T-cell (primary cell): ENCODE results near the gene IQCH. TPM values are rescaled to one million over a fixed set of nuclear protein-coding genes. Genes with fewer than 3 reads are reported as not detected.
"Not testable (repeated sequence)": the region's sequence is repeated elsewhere in the genome, so short reads cannot be mapped to it uniquely, and the experiment has no call there.

Experiments
- ATAC-seq, 4 experiments: fragments of 200-7000 bp in 3 of 4; fragments of 150-1000 bp in 1 of 4; cut with Tn5 transposase; replicated peaks in 1 of 4; 1 replicate in 3 of 4; 2 replicates in 1 of 4; pipeline ENCODE4 v1.10.0; 2021; ENCODE audit warnings: moderate library complexity in 3 of 4, mild to moderate bottlenecking in 2 of 4, moderate number of reproducible peaks in 1 of 4
- CTCF ChIA-PET, 2 donors: fragments of 300-600 bp; sonication (Branson Sonifier 250); formaldehyde crosslinking; loops; one replicate each; lab custom pipeline; 2022; ENCODE audit warnings: antibody characterized with exemption in 2 of 2; lab: Charles Lee
- POLR2A ChIA-PET, 2 donors: fragments of 300-600 bp; sonication (Branson Sonifier 250); formaldehyde crosslinking; loops; one replicate each; lab custom pipeline; 2022; ENCODE audit warnings: antibody characterized with exemption in 2 of 2; lab: Charles Lee
- DNase-seq, 35 experiments: peaks; one replicate each; pipeline versions ENCODE4 v3.0.0 to v3.0.0-alpha.2; 2013 to 2023
- H3K27ac ChIP-seq: one replicate; pipeline ENCODE4 v1.5.1; 2013; ENCODE audit warnings: low read length
- H3K27me3 ChIP-seq, 2 experiments: replicated peaks in 1 of 2; 1 replicate in 1 of 2; 2 replicates in 1 of 2; pipeline versions ENCODE4 v1.6.1 to v1.7.0; 2013; ENCODE audit warnings: low read length in 1 of 2, mixed read lengths in 1 of 2; ENCODE audit not compliant: control insufficient read depth in 2 of 2, insufficient read depth in 2 of 2; ENCODE audit errors: extremely low read depth in 1 of 2
- H3K36me3 ChIP-seq, 2 donors: 1 replicate in 1 of 2; 2 replicates in 1 of 2; pipeline versions ENCODE4 v1.6.1 to v1.7.0; 2013; ENCODE audit warnings: low read length in 1 of 2; ENCODE audit not compliant: control insufficient read depth in 2 of 2, insufficient read depth in 1 of 2; ENCODE audit errors: extremely low read depth in 1 of 2
- H3K4me1 ChIP-seq, 2 experiments: 1 replicate in 1 of 2; 2 replicates in 1 of 2; pipeline versions ENCODE4 v1.6.1 to v1.7.0; 2013; ENCODE audit warnings: low read length in 2 of 2, mixed read lengths in 1 of 2; ENCODE audit not compliant: insufficient read depth in 2 of 2, control insufficient read depth in 1 of 2; ENCODE audit errors: extremely low read depth in 1 of 2
- H3K4me3 ChIP-seq, 2 donors: 1 replicate in 1 of 2; 2 replicates in 1 of 2; pipeline versions ENCODE4 v1.5.1 to v1.7.0; 2013; ENCODE audit warnings: mild to moderate bottlenecking in 2 of 2, low read length in 1 of 2, moderate library complexity in 1 of 2; ENCODE audit not compliant: control insufficient read depth in 1 of 2; ENCODE audit errors: extremely low read depth in 1 of 2
- H3K9me3 ChIP-seq: 2 replicates; pipeline ENCODE4 v1.7.0; 2013
- H3K27ac Mint-ChIP-seq, 2 donors: one replicate each; pipeline ENCODE4 v1.8.0; 2020 to 2021; ENCODE audit warnings: mild to moderate bottlenecking in 2 of 2, mixed read lengths in 2 of 2
- H3K27me3 Mint-ChIP-seq, 2 donors: one replicate each; pipeline ENCODE4 v1.8.0; 2021 to 2022; ENCODE audit warnings: mixed read lengths in 2 of 2
- H3K36me3 Mint-ChIP-seq: one replicate; pipeline ENCODE4 v1.8.0; 2021; ENCODE audit warnings: mixed read lengths
- H3K4me1 Mint-ChIP-seq, 3 donors: one replicate each; pipeline ENCODE4 v1.8.0; 2020 to 2022; ENCODE audit warnings: mixed read lengths in 3 of 3, mild to moderate bottlenecking in 1 of 3
- H3K4me3 Mint-ChIP-seq, 3 donors: one replicate each; pipeline ENCODE4 v1.8.0; 2020 to 2022; ENCODE audit warnings: mild to moderate bottlenecking in 3 of 3, mixed read lengths in 3 of 3, moderate library complexity in 3 of 3
- H3K9me3 Mint-ChIP-seq, 3 donors: one replicate each; pipeline ENCODE4 v1.8.0; 2020 to 2022; ENCODE audit warnings: mixed read lengths in 3 of 3
- WGBS: methylation state at CpG from one replicate; pipeline ENCODE4 v1.1.5; 2013; ENCODE audit warnings: missing lambda C conversion rate; ENCODE audit not compliant: insufficient coverage; 5-methylcytosine and 5-hydroxymethylcytosine counted together
- total RNA-seq, 35 experiments: library from RNA in 6 of 35; stranded (reverse) in 6 of 35; fragments of 120-200 nt in 1 of 35; gene quantifications; one replicate each; pipeline versions ENCODE4 v1.2.1 to v1.2.4 and lab custom pipeline; 2013 to 2026

The IQCH gene
- total RNA-seq, 5 donors from 2014 or later (not counting 1 experiment from before 2014, with no cell fraction given), result 0.43 to 2.6 (median 1.3) TPM

- H3K36me3 ChIP-seq, result no peaks in the 10 kb centered on the region
- H3K27ac ChIP-seq, result no peak overlapping the region
- Mint-ChIP-seq H3K36me3 (no peaks in the 10 kb centered on the region), H3K27me3 (no peaks in the 10 kb centered on the region), H3K4me1 (no peaks in the 10 kb centered on the region), H3K9me3 (peaks cover 0 to 5% (median 2%) of the 10 kb centered on the region in 3 donors), H3K27ac (no peak overlapping the region), H3K4me3 (no peak overlapping the region)
- H3K9me3 ChIP-seq, result no peaks in the 10 kb centered on the region
- H3K4me1 ChIP-seq, result no peaks in the 10 kb centered on the region
- DNase-seq, result no peak
- H3K4me3 ChIP-seq, result no peak overlapping the region
- ChIA-PET CTCF (interaction anchor here (0.5 to 1.3 kb wide), 4 partner anchors 18 to 313 kb away, joined by 3 to 6 read pairs (median 4); no protein-coding TSS in a partner anchor), POLR2A (no interaction called here)
- ATAC-seq, result no peak
- WGBS, result no CpG with 5 or more reads among the region's 1 CpG
- H3K27me3 ChIP-seq, result no peaks in the 10 kb centered on the region
Observed at GRCh38 chr15:67281714-67282113, 27.1 kb downstream of the IQCH start.

- H3K27ac ChIP-seq, POLR2A ChIA-PET, H3K36me3 ChIP-seq, H3K9me3 Mint-ChIP-seq, H3K27ac Mint-ChIP-seq, CTCF ChIA-PET, H3K4me1 Mint-ChIP-seq, ATAC-seq, H3K4me3 ChIP-seq, H3K27me3 Mint-ChIP-seq, H3K36me3 Mint-ChIP-seq, H3K27me3 ChIP-seq, H3K4me1 ChIP-seq, H3K9me3 ChIP-seq, DNase-seq, H3K4me3 Mint-ChIP-seq: not testable (repeated sequence)
Observed at GRCh38 chr15:67285625-67286024, 31.0 kb downstream of the IQCH start.

- H3K27ac Mint-ChIP-seq, H3K4me3 Mint-ChIP-seq, H3K27me3 Mint-ChIP-seq, H3K4me1 Mint-ChIP-seq, H3K36me3 ChIP-seq, H3K36me3 Mint-ChIP-seq, H3K9me3 Mint-ChIP-seq, H3K4me3 ChIP-seq, ATAC-seq, H3K4me1 ChIP-seq, H3K27ac ChIP-seq, H3K27me3 ChIP-seq, DNase-seq, CTCF ChIA-PET, POLR2A ChIA-PET, H3K9me3 ChIP-seq: not testable (repeated sequence)
- 87% methylated on average over 3 of the region's 6 CpGs for WGBS
Observed at GRCh38 chr15:67286400-67286799, 31.8 kb downstream of the IQCH start.

GRCh38 chr15:67290319-67290718, 35.7 kb downstream of the IQCH start:
- WGBS, result no CpG with 5 or more reads among the region's 1 CpG
- no peak overlapping the region for H3K27ac Mint-ChIP-seq
- ChIA-PET POLR2A (no interaction called here), CTCF (no interaction called here)
- H3K27me3 Mint-ChIP-seq, result no peaks in the 10 kb centered on the region
- H3K4me1 Mint-ChIP-seq, result no peaks in the 10 kb centered on the region
- Histone ChIP-seq H3K36me3 (no peaks in the 10 kb centered on the region), H3K9me3 (no peaks in the 10 kb centered on the region), H3K4me3 (no peak overlapping the region), H3K4me1 (no peaks in the 10 kb centered on the region), H3K27me3 (no peaks in the 10 kb centered on the region), H3K27ac (no peak overlapping the region)
- peaks cover 0 to 3% (median 2%) of the 10 kb centered on the region in 3 donors for H3K9me3 Mint-ChIP-seq
- no peaks in the 10 kb centered on the region for H3K36me3 Mint-ChIP-seq
- H3K4me3 Mint-ChIP-seq, result no peak overlapping the region
- DNase-seq, result no peak
- ATAC-seq, result no peak

- POLR2A ChIA-PET, result no interaction called here
- 96% methylated on average over 5 of the region's 5 CpGs for WGBS
- no peak overlapping the region for H3K27ac Mint-ChIP-seq
Observed at GRCh38 chr15:67296188-67296587, 41.6 kb downstream of the IQCH start.

GRCh38 chr15:67296684-67297083, 42.1 kb downstream of the IQCH start:
- WGBS, result no CpG with 5 or more reads among the region's 1 CpG
- Histone ChIP-seq H3K36me3 (no peaks in the 10 kb centered on the region), H3K27ac (no peak overlapping the region), H3K4me1 (no peaks in the 10 kb centered on the region), H3K27me3 (no peaks in the 10 kb centered on the region), H3K9me3 (no peaks in the 10 kb centered on the region), H3K4me3 (no peak overlapping the region)
- H3K4me1 Mint-ChIP-seq, result no peaks in the 10 kb centered on the region
- CTCF ChIA-PET, result no interaction called here
- H3K27ac Mint-ChIP-seq, result no peak overlapping the region
- H3K9me3 Mint-ChIP-seq, result no peaks in the 10 kb centered on the region
- ATAC-seq, result no peak
- no peak for DNase-seq
- H3K36me3 Mint-ChIP-seq, result no peaks in the 10 kb centered on the region
- H3K4me3 Mint-ChIP-seq, result no peak overlapping the region
- POLR2A ChIA-PET, result no interaction called here
- no peaks in the 10 kb centered on the region for H3K27me3 Mint-ChIP-seq

More at GRCh38 chr15:67296188-67296587, 41.6 kb downstream of the IQCH start:
- Histone ChIP-seq H3K4me3 (no peak overlapping the region), H3K9me3 (no peaks in the 10 kb centered on the region), H3K4me1 (no peaks in the 10 kb centered on the region), H3K27me3 (no peaks in the 10 kb centered on the region), H3K36me3 (no peaks in the 10 kb centered on the region), H3K27ac (no peak overlapping the region)
- Mint-ChIP-seq H3K4me1 (no peaks in the 10 kb centered on the region), H3K9me3 (no peaks in the 10 kb centered on the region), H3K4me3 (no peak overlapping the region), H3K36me3 (no peaks in the 10 kb centered on the region), H3K27me3 (no peaks in the 10 kb centered on the region)
- ATAC-seq, result no peak
- no peak for DNase-seq
- CTCF ChIA-PET, result no interaction called here
